Prostate gland (tissue), 2 donors: Measurements from ENCODE around the gene ABCB1.

ENCODE experiments used
- CTCF ChIP-seq, 4 experiments: fragments of 200-600 bp in 2 of 4; fragments of 450-650 bp in 2 of 4; sonication (generic) in 2 of 4; IDR thresholded peaks; 1 replicate in 3 of 4; 2 replicates in 1 of 4; pipeline ENCODE4 v1.5.1; 2016 to 2019; ENCODE audit warnings: antibody characterized with exemption in 4 of 4, mild to moderate bottlenecking in 2 of 4, moderate library complexity in 2 of 4
- POLR2A ChIP-seq: fragments of 450-650 bp; IDR thresholded peaks from one replicate; pipeline ENCODE4 v1.6.1; 2016; ENCODE audit warnings: antibody characterized with exemption, mild to moderate bottlenecking

GRCh38 chr7:87627634-87627994 lies 26.9 kb upstream of the ABCB1 start:
- TF ChIP-seq CTCF (IDR thresholded peaks at IDR 0.05) (no peak), POLR2A (no peak)
